ENCODE measurements around the gene SMARCA4. TPM values are rescaled to one million over a fixed set of nuclear protein-coding genes. Genes with fewer than 3 reads are reported as not detected.
A peak's percentile ranks its signal among the peaks of the same experiment; 100 is the strongest.

The SMARCA4 gene
- total and polyA plus RNA-seq, 5 donors from 2014 or later, result 6.3 to 79.5 (median 7.5) TPM

GRCh38 chr19:11025997-11026396 is 65.2 kb downstream of the SMARCA4 start:
- ATAC-seq (ENCODE audit: low read depth in 2 of 2) (no peak), DNase-seq (no peak)
- Histone ChIP-seq H3K27me3 (ENCODE audit: control insufficient read depth, insufficient read depth, low read length) (no peaks in the 10 kb centered on the region), H3K4me3 (ENCODE audit: low read depth, low read length) (no peak overlapping the region), H3K36me3 (ENCODE audit: control insufficient read depth, insufficient read depth, low read length) (peaks cover 86% of the 10 kb centered on the region), H3K27ac (ENCODE audit: insufficient read depth, low read length, poor library complexity, severe bottlenecking) (no peak overlapping the region), H3K9me3 (ENCODE audit: control insufficient read depth in 2 of 2, low read length in 2 of 2) (no peaks in the 10 kb centered on the region), H3K4me1 (ENCODE audit: control insufficient read depth, insufficient read depth, low read length, poor library complexity, severe bottlenecking) (no peaks in the 10 kb centered on the region)
- no peak overlapping the region for H3K27ac Mint-ChIP-seq
- no peaks in the 10 kb centered on the region for H3K4me1 Mint-ChIP-seq
- no peaks in the 10 kb centered on the region for H3K9me3 Mint-ChIP-seq
- peaks cover 24% of the 10 kb centered on the region for H3K36me3 Mint-ChIP-seq
- H3K27me3 Mint-ChIP-seq, result no peaks in the 10 kb centered on the region
- H3K4me3 Mint-ChIP-seq, result no peak overlapping the region

- H3K36me3 Mint-ChIP-seq, result peaks cover 30% of the 10 kb centered on the region
These were observed 66.6 kb downstream of the SMARCA4 start for GRCh38 chr19:11027381-11027780.

GRCh38 chr19:11028146-11028545 is 67.3 kb downstream of the SMARCA4 start:
- no peak overlapping the region for H3K4me3 Mint-ChIP-seq

More at GRCh38 chr19:11027381-11027780, 66.6 kb downstream of the SMARCA4 start:
- Histone ChIP-seq H3K36me3 (ENCODE audit: control insufficient read depth, insufficient read depth, low read length) (peaks cover 83% of the 10 kb centered on the region), H3K4me3 (ENCODE audit: low read depth, low read length) (no peak overlapping the region), H3K4me1 (ENCODE audit: control insufficient read depth, insufficient read depth, low read length, poor library complexity, severe bottlenecking) (no peaks in the 10 kb centered on the region), H3K27me3 (ENCODE audit: control insufficient read depth, insufficient read depth, low read length) (no peaks in the 10 kb centered on the region), H3K27ac (ENCODE audit: insufficient read depth, low read length, poor library complexity, severe bottlenecking) (no peak overlapping the region), H3K9me3 (ENCODE audit: control insufficient read depth in 2 of 2, low read length in 2 of 2) (no peaks in the 10 kb centered on the region)
- no peaks in the 10 kb centered on the region for H3K27me3 Mint-ChIP-seq
- H3K9me3 Mint-ChIP-seq, result no peaks in the 10 kb centered on the region
- no peak overlapping the region for H3K27ac Mint-ChIP-seq
- ATAC-seq (ENCODE audit: low read depth in 2 of 2), result no peak
- DNase-seq, result no peak
- H3K4me1 Mint-ChIP-seq, result no peaks in the 10 kb centered on the region
- no peak overlapping the region for H3K4me3 Mint-ChIP-seq

GRCh38 chr19:11031421-11032070 is 70.7 kb downstream of the SMARCA4 start:
- peaks cover 6% of the 10 kb centered on the region for H3K4me1 ChIP-seq (ENCODE audit: control insufficient read depth, insufficient read depth, low read length, poor library complexity, severe bottlenecking)
- H3K4me3 ChIP-seq (ENCODE audit: low read depth, low read length), result no peak overlapping the region
- Mint-ChIP-seq H3K9me3 (no peaks in the 10 kb centered on the region), H3K4me3 (peak overlapping the region in 1 of 4 donors; percentile 15), H3K36me3 (peaks cover 38% of the 10 kb centered on the region), H3K27ac (peak overlapping the region in 1 of 3 donors; percentile 25), H3K27me3 (no peaks in the 10 kb centered on the region), H3K4me1 (peaks cover 0 to 10% (median 6%) of the 10 kb centered on the region in 4 donors)
- no peaks in the 10 kb centered on the region for H3K27me3 ChIP-seq (ENCODE audit: control insufficient read depth, insufficient read depth, low read length)
- peaks cover 73% of the 10 kb centered on the region for H3K36me3 ChIP-seq (ENCODE audit: control insufficient read depth, insufficient read depth, low read length)
- no peaks in the 10 kb centered on the region for H3K9me3 ChIP-seq (ENCODE audit: control insufficient read depth in 2 of 2, low read length in 2 of 2)
- ATAC-seq (ENCODE audit: low read depth in 2 of 2) (no peak), DNase-seq (no peak)
- no peak overlapping the region for H3K27ac ChIP-seq (ENCODE audit: insufficient read depth, low read length, poor library complexity, severe bottlenecking)

More at GRCh38 chr19:11028146-11028545, 67.3 kb downstream of the SMARCA4 start:
- Histone ChIP-seq H3K27ac (ENCODE audit: insufficient read depth, low read length, poor library complexity, severe bottlenecking) (no peak overlapping the region), H3K9me3 (ENCODE audit: control insufficient read depth in 2 of 2, low read length in 2 of 2) (no peaks in the 10 kb centered on the region), H3K4me1 (ENCODE audit: control insufficient read depth, insufficient read depth, low read length, poor library complexity, severe bottlenecking) (no peaks in the 10 kb centered on the region), H3K27me3 (ENCODE audit: control insufficient read depth, insufficient read depth, low read length) (no peaks in the 10 kb centered on the region), H3K36me3 (ENCODE audit: control insufficient read depth, insufficient read depth, low read length) (peaks cover 76% of the 10 kb centered on the region), H3K4me3 (ENCODE audit: low read depth, low read length) (no peak overlapping the region)
- Mint-ChIP-seq H3K36me3 (peaks cover 32% of the 10 kb centered on the region), H3K27ac (no peak overlapping the region), H3K4me1 (no peaks in the 10 kb centered on the region), H3K9me3 (no peaks in the 10 kb centered on the region), H3K27me3 (no peaks in the 10 kb centered on the region)
- ATAC-seq (ENCODE audit: low read depth in 2 of 2) (no peak), DNase-seq (no peak)

- Histone ChIP-seq H3K4me3 (ENCODE audit: low read depth, low read length) (no peak overlapping the region), H3K27ac (ENCODE audit: insufficient read depth, low read length, poor library complexity, severe bottlenecking) (no peak overlapping the region), H3K27me3 (ENCODE audit: control insufficient read depth, insufficient read depth, low read length) (no peaks in the 10 kb centered on the region), H3K36me3 (ENCODE audit: control insufficient read depth, insufficient read depth, low read length) (peaks cover 67% of the 10 kb centered on the region), H3K9me3 (ENCODE audit: control insufficient read depth in 2 of 2, low read length in 2 of 2) (no peaks in the 10 kb centered on the region), H3K4me1 (ENCODE audit: control insufficient read depth, insufficient read depth, low read length, poor library complexity, severe bottlenecking) (peaks cover 6% of the 10 kb centered on the region)
- Mint-ChIP-seq H3K27ac (no peak overlapping the region), H3K36me3 (peaks cover 45% of the 10 kb centered on the region), H3K27me3 (no peaks in the 10 kb centered on the region), H3K9me3 (no peaks in the 10 kb centered on the region), H3K4me1 (peaks cover 0 to 12% (median 8%) of the 10 kb centered on the region in 4 donors), H3K4me3 (no peak overlapping the region)
- ATAC-seq (ENCODE audit: low read depth in 2 of 2), result no peak
- no peak for DNase-seq
These were observed 72.4 kb downstream of the SMARCA4 start for GRCh38 chr19:11033251-11033650.

- no peak for ATAC-seq (ENCODE audit: low read depth in 2 of 2)
- Mint-ChIP-seq H3K9me3 (no peaks in the 10 kb centered on the region), H3K4me1 (peaks cover 0 to 12% (median 8%) of the 10 kb centered on the region in 4 donors), H3K27me3 (no peaks in the 10 kb centered on the region), H3K36me3 (peaks cover 49% of the 10 kb centered on the region), H3K4me3 (no peak overlapping the region), H3K27ac (no peak overlapping the region)
- H3K4me1 ChIP-seq (ENCODE audit: control insufficient read depth, insufficient read depth, low read length, poor library complexity, severe bottlenecking), result peaks cover 6% of the 10 kb centered on the region
- DNase-seq, result no peak
- no peaks in the 10 kb centered on the region for H3K27me3 ChIP-seq (ENCODE audit: control insufficient read depth, insufficient read depth, low read length)
- no peaks in the 10 kb centered on the region for H3K9me3 ChIP-seq (ENCODE audit: control insufficient read depth in 2 of 2, low read length in 2 of 2)
- no peak overlapping the region for H3K4me3 ChIP-seq (ENCODE audit: low read depth, low read length)
- peaks cover 65% of the 10 kb centered on the region for H3K36me3 ChIP-seq (ENCODE audit: control insufficient read depth, insufficient read depth, low read length)
- H3K27ac ChIP-seq (ENCODE audit: insufficient read depth, low read length, poor library complexity, severe bottlenecking), result no peak overlapping the region
These were observed 72.9 kb downstream of the SMARCA4 start for GRCh38 chr19:11033763-11034162.

GRCh38 chr19:11034449-11035213 is 73.8 kb downstream of the SMARCA4 start:
- peaks cover 6% of the 10 kb centered on the region for H3K4me1 ChIP-seq (ENCODE audit: control insufficient read depth, insufficient read depth, low read length, poor library complexity, severe bottlenecking)
- H3K27ac ChIP-seq (ENCODE audit: insufficient read depth, low read length, poor library complexity, severe bottlenecking), result no peak overlapping the region
- H3K27ac Mint-ChIP-seq, result no peak overlapping the region
- H3K9me3 Mint-ChIP-seq, result no peaks in the 10 kb centered on the region
- no peak overlapping the region for H3K4me3 ChIP-seq (ENCODE audit: low read depth, low read length)
- H3K4me1 Mint-ChIP-seq, result peaks cover 0 to 12% (median 8%) of the 10 kb centered on the region in 4 donors
- ATAC-seq (ENCODE audit: low read depth in 2 of 2) (no peak), DNase-seq (no peak)
- H3K27me3 ChIP-seq (ENCODE audit: control insufficient read depth, insufficient read depth, low read length), result no peaks in the 10 kb centered on the region
- H3K36me3 ChIP-seq (ENCODE audit: control insufficient read depth, insufficient read depth, low read length), result peaks cover 57% of the 10 kb centered on the region
- no peak overlapping the region for H3K4me3 Mint-ChIP-seq
- no peaks in the 10 kb centered on the region for H3K27me3 Mint-ChIP-seq
- peaks cover 45% of the 10 kb centered on the region for H3K36me3 Mint-ChIP-seq
- H3K9me3 ChIP-seq (ENCODE audit: control insufficient read depth in 2 of 2, low read length in 2 of 2), result no peaks in the 10 kb centered on the region
